DMS53 treated with DMSO at 0.1 percent for 48 hours (cell line): ENCODE measurements around the gene GPLD1.
A peak's percentile ranks its signal among the peaks of the same experiment; 100 is the strongest.
"Not testable (repeated sequence)": the region's sequence is repeated elsewhere in the genome, so short reads cannot be mapped to it uniquely, and the experiment has no call there.

Experiments used
- DNase-seq: peaks from one replicate; lab custom pipeline; 2025; ENCODE audit not compliant: unreplicated experiment; lab: John Stamatoyannopoulos, UW

Gene GPLD1

GRCh38 chr6:24489470-24489869 is at the start of gene GPLD1:
TSS of gene GPLD1 (minus strand) at chr6:24489578. CDS start at chr6:24489511, 67 bp downstream.
- no peak for DNase-seq

DNA sequence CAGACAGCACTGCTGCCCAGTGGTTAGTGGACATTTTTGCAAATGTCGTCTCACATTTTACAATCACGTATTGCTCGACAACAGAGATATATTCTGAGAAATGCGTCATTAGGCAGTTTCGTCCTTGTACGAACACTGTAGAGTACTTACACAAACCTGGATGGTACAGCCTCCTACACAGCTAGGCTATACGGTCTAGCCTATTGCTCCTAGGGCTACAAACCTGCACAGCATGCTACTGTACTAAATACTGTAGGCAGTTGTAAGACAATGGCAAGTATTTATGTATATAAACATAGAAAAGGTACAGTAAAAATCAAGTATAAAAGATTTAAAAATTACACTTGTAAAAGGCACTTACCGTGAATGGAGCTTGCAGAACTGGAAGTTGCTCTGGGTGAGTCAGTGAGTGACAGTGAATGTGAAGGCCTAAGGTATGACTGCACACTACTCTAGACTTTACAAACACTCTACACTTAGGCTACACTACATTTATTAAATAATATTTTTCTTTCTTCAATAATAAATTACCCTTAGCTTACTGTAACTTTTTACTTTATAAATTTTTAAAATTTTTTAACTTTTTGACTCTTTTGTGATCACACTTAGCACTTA is 48.5 kb upstream of the GPLD1 start:
- no peak for DNase-seq

- DNase-seq: no peak
These were observed 47.8 kb upstream of the GPLD1 start for GRCh38 chr6:24537082-24537699.

DNA sequence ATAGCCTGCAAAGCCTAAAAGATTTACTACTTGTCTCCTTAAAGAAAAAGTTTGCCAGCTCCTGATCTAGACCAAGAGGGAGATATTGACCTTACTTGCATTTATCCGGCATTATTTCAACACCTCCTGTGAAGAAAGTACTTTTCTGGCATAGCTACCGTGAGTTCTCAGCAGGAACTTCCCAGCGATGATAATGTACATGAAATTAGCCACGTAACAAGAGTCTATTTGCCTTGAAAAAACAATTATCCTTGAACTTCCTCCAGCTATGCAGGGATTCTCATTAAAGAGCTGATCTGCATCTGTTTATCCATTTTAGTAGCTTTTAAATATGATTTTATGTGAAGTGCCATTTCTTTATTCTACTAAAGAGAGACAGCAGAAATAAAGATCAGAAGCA is 47.1 kb upstream of the GPLD1 start:
- no peak for DNase-seq

DNA sequence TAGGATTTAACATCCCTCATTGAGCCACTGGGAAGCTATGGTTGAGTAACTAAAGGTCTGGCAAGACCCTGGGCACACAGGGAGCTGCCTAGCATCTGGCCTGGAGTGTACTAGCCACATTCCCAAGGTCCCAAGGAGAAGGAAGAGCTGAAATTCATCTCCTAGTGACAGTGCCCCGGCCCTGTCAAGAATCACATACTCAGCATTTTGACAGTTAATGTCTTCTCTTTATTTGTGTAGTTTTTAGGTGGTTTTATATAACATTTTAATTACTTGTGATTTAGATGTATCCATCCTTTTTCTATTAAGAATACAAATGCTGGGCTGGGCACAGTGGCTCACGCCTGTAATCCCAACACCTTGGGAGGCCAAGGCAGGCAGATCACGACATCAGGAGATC is 45.8 kb upstream of the GPLD1 start:
- no peak for DNase-seq

- no peak for DNase-seq
These were observed 45.0 kb upstream of the GPLD1 start for GRCh38 chr6:24534329-24534728.

DNA sequence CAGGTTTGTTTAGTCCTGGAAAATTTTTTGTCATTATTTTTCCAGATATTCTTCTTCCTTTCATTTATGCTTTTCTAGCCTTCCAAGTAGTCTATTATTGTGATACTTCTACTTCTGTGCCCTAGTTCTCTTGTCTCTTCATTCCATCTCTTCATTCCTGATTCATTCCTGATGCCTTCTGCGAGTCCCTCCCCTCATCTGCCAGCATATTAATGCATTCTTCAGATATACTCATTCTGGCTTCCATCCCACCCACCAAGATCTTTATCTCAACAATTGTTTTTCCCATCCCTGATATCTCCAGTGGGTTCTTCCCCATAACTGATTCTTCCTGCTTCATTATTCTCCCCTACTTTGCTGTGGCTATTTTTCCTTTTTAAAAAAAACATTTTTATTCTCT is 40.6 kb upstream of the GPLD1 start:
- DNase-seq: no peak

DNA sequence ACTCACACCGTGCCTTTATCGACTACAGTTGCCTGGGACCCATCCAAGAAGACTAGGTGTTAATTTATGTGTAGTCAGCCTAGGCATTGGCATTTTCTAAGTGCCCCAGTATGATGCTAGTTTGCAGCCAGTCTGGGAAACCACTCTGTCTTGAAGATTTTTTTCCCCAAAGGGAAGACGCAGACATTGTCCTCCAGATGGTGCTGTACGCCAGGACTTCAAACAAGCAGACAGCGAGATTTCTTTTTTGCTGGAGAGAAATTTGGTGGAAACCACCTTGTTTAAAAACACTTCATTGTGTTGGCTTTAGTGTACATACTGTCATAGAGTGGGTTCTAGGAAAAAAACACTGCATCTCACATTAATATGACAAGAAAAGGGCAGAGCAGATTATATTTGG is 35.4 kb upstream of the GPLD1 start:
- peak; percentile 4 for DNase-seq

DNA sequence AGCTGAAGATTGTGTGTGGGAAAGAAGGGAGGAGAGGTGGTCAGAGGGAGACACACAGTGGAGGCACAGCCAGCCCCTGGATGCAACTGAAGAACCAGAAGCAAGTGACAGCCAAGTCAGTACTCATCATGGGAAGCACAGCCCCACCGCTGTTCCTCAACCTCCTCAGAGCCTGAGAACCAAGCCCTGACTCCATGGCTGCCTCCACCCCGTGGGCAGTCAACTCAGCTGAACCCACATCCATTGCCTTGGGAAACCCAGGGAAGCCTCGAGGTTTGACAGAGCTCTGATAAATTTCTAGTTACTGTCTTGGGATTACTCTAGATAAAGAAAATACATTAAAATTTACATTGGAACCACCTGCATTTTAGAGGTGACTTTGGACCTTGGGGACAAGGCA is 35.0 kb upstream of the GPLD1 start:
- DNase-seq: no peak

DNA sequence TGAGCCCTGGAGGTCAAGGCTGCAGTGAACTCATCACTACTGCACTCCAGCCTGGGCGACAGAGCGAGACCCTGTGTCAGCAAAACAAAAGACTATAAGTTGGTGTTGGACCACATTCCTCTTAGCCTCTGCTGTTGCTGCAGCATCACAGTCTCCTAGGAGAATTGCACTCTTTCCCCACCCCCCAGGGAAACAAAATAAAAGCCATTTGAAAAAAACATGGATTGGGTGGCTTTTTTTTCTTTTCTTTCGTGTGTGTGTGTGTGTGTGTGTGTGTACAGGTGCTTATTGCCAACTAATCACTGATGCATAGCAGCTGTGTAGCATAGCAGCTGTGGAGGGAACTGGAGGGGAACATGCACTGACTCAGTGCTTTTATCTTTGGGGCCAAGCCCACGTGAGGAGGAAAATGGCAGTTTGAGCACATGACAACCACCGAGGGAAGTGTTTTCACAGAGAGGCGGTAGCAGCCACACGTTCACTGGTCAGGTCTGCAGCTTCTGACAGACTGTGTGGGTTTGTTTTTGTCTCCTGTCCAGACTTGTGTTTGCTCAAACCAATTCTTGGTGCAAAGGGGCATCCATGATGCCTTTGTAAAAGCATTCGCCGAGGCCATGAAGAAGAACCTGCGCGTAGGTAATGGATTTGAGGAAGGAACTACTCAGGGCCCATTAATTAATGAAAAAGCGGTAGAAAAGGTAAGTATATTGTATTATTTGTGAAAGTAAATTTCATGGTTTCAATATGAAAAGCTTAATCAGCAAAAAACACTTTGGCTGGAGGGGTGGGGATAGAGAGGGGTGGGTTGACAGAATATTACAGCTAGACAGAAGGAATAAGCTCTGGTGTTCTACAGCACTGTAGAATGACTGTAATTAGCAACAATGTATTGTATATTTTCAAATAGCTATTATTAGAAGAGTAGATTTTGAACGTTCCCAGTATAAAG is 33.1 kb upstream of the GPLD1 start:
- peak; percentile 86 for DNase-seq

GRCh38 chr6:24520929-24521546 is 31.7 kb upstream of the GPLD1 start:
- DNase-seq: peak; percentile 27

DNA sequence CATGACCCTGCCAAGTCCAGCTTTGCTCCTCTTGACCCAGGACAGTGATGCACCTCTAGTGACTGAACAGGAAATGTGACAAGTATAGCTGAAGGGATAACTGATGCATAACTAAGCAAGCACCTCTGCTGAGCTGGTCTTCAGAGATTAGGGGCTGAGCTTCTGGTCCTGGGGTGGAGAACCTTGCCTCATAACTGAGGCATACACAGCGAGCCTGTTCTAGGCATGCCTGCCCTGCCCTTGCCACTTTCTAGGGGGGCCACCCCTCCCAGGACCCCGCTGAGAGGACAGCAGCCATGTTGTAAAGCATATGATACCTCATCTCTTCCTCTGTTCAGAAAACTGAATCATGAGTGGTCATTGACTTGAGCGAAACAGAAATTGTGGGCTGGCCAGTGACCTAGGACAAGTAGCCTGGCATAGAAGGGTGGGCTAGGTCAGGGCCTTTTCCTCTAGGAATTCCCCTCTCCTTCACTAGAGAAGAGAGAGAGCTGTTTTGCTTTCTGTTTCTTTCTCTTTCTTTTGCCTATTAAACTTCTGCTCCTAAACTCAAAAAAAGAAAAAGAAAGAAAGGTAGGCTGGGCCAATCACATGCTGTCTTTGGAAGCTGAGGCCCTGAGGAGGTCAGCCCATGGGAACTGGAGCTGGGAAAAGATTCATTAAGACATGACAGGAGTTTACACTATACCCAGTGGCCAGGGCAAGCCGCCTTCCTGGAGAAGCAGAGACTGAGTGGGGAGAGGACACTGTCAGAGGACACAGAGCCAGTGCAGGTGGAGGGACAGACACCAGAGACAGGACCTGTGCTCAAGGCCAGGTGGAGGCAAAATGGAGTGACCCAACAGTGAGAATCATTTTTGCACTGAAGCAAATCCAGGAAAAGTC is 28.5 kb upstream of the GPLD1 start:
- peak; percentile 41 for DNase-seq

GRCh38 chr6:24513602-24514001 is 24.2 kb upstream of the GPLD1 start:
- no peak for DNase-seq

- not testable (repeated sequence) for DNase-seq
These were observed 22.6 kb upstream of the GPLD1 start for GRCh38 chr6:24511976-24512375.

DNA sequence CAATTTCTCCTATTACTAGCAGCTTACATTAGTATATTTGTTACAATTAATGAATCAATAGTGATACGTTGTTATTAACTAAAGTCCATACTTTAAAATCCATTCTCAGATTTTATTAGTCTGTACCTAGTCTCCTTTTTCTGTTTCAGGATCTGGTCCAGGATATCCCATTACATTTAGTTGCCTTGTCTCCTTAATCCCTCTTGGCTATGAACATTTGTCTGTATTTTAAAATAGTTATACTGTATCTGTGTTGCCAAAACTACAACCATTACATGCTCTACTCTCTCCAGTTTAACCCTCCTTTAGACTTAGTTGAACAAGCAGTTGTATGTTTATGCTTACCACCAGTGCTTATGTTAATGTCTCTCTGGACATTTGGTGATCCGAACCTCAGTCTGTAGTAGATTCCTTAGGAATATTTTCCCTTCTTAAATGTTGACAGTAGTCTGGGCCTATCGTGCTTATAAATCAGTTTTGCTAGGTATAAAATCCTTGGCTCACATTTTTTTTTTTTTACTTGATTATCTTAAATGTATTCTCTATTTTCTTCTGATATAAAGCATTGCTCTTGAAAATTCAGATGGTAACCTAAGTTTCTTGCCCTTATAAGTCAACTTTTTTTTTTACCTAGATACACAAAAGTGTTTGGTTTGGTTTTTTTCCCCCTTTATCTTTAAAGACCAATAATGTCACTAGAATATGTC is 17.6 kb upstream of the GPLD1 start:
- no peak for DNase-seq

DNA sequence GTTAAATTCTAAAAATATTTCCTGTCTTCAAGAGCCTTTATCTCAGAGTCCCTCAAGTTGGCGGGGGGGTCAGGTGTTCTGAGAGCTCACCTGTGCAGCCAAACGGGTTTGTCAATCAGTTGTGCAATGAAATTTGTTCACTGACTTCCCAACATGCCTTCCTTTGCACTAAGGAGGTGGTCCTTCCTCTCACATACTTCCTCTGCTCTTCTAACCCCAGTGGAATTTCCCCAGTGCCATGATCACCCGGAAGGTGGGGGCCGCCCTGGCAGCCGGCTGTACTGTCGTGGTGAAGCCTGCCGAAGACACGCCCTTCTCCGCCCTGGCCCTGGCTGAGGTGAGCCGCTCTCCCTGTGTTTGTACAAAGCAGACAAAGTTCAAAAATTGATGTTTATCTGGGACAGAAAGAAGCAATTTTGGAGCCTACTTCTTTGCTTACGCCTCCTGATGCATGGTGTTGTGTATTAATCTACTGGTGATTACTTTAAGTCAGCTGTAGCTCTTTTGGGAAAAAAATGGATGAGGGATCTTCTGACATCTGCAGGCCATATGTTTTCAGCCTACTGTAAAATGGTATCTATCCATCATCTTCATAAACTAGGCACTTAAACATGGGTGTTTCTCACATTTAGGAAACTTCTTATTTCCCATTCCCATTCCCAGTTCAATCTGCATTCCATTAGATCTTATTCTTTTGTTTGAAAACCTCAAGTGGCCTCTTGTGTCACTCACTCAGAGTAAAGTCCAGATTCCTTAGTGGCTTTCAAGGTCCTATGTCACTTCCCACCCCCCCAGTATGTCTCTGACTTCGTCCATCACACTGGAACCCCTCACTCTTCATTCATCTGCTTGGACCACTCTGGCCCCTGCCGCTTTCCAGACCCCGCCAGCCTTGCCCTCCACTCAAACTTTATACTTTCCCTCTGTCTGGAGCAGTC is 15.5 kb upstream of the GPLD1 start:
- DNase-seq: no peak

- no peak for DNase-seq
These were observed 14.9 kb upstream of the GPLD1 start for GRCh38 chr6:24504287-24504648.

GRCh38 chr6:24501914-24502313 is 12.5 kb upstream of the GPLD1 start:
- no peak for DNase-seq

GRCh38 chr6:24501374-24501773 is 12.0 kb upstream of the GPLD1 start:
- DNase-seq: no peak
